ENCODE results near the gene SESN1. TPM values are rescaled to one million over a fixed set of nuclear protein-coding genes. Genes with fewer than 3 reads are reported as not detected.
"Not testable (repeated sequence)": the region's sequence is repeated elsewhere in the genome, so short reads cannot be mapped to it uniquely, and the experiment has no call there.

The SESN1 gene
- total RNA-seq, 1 experiment from 2014 or later: 30.2 TPM

DNA sequence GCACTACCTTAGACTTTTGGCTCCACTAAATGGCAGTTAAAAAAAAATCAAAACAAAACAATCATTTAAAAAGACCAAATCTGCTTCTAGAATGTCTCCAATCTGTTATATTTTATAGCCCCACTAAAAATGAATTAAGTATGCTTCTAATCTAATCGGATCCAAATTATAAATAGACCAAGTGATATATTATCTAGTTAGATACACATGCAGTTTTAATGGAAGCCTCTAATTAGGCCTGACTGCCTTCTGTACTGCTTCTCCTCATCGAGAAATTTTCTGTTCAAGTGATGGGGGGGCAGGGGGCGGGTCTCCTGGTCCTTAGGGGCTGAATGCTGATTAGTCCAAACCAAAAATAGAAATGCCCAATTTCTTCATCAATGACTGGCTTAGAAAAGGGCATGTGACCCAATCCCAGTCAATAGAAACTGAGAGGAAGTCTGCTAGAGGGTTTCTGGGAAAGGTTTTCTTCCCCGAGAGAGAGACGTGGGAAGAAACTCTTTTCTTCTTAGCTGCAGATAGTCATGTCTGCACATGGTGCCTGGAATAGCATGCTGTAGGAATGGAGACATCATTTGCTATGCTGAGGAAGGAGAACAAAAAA, 6.9 kb downstream of the SESN1 start (continued):
- TF ChIP-seq, protein P1, sequence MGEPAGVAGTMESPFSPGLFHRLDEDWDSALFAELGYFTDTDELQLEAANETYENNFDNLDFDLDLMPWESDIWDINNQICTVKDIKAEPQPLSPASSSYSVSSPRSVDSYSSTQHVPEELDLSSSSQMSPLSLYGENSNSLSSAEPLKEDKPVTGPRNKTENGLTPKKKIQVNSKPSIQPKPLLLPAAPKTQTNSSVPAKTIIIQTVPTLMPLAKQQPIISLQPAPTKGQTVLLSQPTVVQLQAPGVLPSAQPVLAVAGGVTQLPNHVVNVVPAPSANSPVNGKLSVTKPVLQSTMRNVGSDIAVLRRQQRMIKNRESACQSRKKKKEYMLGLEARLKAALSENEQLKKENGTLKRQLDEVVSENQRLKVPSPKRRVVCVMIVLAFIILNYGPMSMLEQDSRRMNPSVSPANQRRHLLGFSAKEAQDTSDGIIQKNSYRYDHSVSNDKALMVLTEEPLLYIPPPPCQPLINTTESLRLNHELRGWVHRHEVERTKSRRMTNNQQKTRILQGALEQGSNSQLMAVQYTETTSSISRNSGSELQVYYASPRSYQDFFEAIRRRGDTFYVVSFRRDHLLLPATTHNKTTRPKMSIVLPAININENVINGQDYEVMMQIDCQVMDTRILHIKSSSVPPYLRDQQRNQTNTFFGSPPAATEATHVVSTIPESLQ (CRISPR knock-in tag; IDR thresholded peaks at IDR 0.05): no peak
- TF ChIP-seq, protein P2, sequence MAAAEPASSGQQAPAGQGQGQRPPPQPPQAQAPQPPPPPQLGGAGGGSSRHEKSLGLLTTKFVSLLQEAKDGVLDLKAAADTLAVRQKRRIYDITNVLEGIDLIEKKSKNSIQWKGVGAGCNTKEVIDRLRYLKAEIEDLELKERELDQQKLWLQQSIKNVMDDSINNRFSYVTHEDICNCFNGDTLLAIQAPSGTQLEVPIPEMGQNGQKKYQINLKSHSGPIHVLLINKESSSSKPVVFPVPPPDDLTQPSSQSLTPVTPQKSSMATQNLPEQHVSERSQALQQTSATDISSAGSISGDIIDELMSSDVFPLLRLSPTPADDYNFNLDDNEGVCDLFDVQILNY (CRISPR knock-in tag; IDR thresholded peaks at IDR 0.05): no peak
- TF ChIP-seq SMAD4 (CRISPR knock-in tag; IDR thresholded peaks at IDR 0.05): no peak

DNA sequence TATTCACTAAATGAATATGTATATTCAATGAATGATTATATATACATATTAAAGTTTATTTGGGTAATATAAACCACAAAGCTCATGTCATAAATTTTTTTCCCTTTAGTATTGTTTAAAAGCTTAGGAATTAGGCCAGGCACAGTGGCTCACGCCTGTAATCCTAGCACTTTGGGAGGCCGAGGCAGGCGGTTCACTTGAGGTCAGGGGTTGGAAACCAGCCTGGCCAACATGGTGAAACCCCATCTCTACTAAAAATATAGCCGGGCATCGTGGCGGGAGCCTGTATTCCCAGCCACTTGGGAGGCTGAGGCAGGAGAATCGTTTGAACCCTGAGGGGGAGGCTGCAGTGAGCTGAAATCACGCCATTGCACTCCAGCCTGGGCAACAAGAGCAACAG, 10.5 kb downstream of the SESN1 start:
- H3K36me3 Mint-ChIP-seq; H3K27ac Mint-ChIP-seq; H3K9me3 Mint-ChIP-seq; DNase-seq (ENCODE audit: low spot score); POLR2A ChIA-PET; CTCF ChIA-PET; H3K27me3 Mint-ChIP-seq (ENCODE audit: low read depth); ATAC-seq; H3K4me3 Mint-ChIP-seq: not testable (repeated sequence)
- H3K4me1 Mint-ChIP-seq: peaks cover 16% of the 10 kb centered on the region

DNA sequence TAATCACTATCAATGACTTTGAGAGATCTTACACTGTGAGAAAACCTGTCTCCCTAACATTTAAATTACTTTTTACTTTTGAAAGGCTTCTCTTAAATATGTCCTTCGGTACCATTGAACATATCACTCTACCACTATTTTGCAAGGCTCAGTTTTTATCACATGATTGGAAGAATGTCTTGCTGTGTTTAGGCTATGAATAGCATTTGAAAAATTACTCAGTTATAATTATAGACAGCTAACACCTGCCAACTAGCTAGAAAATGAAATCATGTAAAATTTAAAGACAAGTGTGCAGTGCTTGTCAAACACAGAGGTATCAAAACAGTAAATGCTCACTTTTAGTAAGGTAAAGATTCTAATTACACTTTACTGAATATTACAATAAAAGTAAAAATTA, 11.0 kb downstream of the SESN1 start:
- Mint-ChIP-seq H3K4me1 (peaks cover 11% of the 10 kb centered on the region), H3K4me3 (no peak overlapping the region), H3K27me3 (ENCODE audit: low read depth) (no peaks in the 10 kb centered on the region), H3K36me3 (no peaks in the 10 kb centered on the region), H3K9me3 (no peaks in the 10 kb centered on the region), H3K27ac (no peak overlapping the region)
- no peak for DNase-seq (ENCODE audit: low spot score)
- TF ChIP-seq ZBTB21 (CRISPR knock-in tag; IDR thresholded peaks at IDR 0.05; ENCODE audit: borderline replicate concordance): no peak
- TF ChIP-seq NR3C1 (CRISPR knock-in tag; conservative IDR thresholded peaks at IDR 0.05; ENCODE audit: low read depth): no peak
- no peak for TF ChIP-seq JUN (CRISPR knock-in tag; IDR thresholded peaks at IDR 0.05)
- TF ChIP-seq TEAD1 (CRISPR knock-in tag; IDR thresholded peaks at IDR 0.05): no peak
- no peak for TF ChIP-seq NFYB (CRISPR knock-in tag; conservative IDR thresholded peaks at IDR 0.05; ENCODE audit: low read depth)
- CTCF ChIA-PET: no interaction called here
- ATAC-seq: no peak
- POLR2A ChIA-PET: no interaction called here

DNA sequence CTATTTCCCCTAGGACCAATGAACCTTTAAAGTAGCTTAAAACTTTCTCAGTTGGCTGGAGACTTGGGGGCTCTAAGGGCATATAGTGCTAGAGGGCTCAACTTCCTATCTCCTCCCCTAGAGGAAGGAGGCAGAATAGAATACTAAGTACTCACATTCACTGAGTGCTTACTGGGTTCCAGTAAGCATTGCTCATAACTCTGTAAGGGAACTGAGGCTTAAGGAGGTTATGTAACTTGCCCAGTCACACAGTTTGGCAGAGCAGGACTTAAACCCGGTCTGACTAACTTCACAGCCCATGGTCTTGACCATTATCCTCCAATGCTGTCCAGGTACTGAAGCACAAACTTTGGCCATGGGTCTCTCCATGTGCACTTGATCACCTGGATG, 12.5 kb downstream of the SESN1 start:
- Mint-ChIP-seq H3K27me3 (ENCODE audit: low read depth) (no peaks in the 10 kb centered on the region), H3K36me3 (no peaks in the 10 kb centered on the region), H3K4me1 (peaks cover 9% of the 10 kb centered on the region; the same call in 1 of the 2 replicates), H3K27ac (no peak overlapping the region), H3K4me3 (no peak overlapping the region), H3K9me3 (no peaks in the 10 kb centered on the region)
- CTCF ChIA-PET: interaction anchor here (0.6 to 1.3 kb wide), 4 partner anchors 9 to 619 kb away, joined by 3 read pairs; partner anchors contain the start of gene SESN1
- POLR2A ChIA-PET: interaction anchor here (0.6 kb wide), 1 partner anchor 12 kb away, joined by 3 read pairs; the partner anchor contains the start of gene SESN1
- ATAC-seq: peak; percentile 95
- DNase-seq (ENCODE audit: low spot score): no peak
- TF ChIP-seq, protein P3, sequence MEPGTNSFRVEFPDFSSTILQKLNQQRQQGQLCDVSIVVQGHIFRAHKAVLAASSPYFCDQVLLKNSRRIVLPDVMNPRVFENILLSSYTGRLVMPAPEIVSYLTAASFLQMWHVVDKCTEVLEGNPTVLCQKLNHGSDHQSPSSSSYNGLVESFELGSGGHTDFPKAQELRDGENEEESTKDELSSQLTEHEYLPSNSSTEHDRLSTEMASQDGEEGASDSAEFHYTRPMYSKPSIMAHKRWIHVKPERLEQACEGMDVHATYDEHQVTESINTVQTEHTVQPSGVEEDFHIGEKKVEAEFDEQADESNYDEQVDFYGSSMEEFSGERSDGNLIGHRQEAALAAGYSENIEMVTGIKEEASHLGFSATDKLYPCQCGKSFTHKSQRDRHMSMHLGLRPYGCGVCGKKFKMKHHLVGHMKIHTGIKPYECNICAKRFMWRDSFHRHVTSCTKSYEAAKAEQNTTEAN (CRISPR knock-in tag; IDR thresholded peaks at IDR 0.05): no peak
- TF ChIP-seq EMX1 (CRISPR knock-in tag; IDR thresholded peaks at IDR 0.05) (no peak), FOXP1 (CRISPR knock-in tag; IDR thresholded peaks at IDR 0.05; ENCODE audit: borderline replicate concordance) (no peak), ZNF396 (CRISPR knock-in tag; IDR thresholded peaks at IDR 0.05; ENCODE audit: borderline replicate concordance) (no peak)
- TF ChIP-seq, protein P4, sequence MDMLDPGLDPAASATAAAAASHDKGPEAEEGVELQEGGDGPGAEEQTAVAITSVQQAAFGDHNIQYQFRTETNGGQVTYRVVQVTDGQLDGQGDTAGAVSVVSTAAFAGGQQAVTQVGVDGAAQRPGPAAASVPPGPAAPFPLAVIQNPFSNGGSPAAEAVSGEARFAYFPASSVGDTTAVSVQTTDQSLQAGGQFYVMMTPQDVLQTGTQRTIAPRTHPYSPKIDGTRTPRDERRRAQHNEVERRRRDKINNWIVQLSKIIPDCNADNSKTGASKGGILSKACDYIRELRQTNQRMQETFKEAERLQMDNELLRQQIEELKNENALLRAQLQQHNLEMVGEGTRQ (CRISPR knock-in tag; IDR thresholded peaks at IDR 0.05): no peak
- TF ChIP-seq, protein P5, sequence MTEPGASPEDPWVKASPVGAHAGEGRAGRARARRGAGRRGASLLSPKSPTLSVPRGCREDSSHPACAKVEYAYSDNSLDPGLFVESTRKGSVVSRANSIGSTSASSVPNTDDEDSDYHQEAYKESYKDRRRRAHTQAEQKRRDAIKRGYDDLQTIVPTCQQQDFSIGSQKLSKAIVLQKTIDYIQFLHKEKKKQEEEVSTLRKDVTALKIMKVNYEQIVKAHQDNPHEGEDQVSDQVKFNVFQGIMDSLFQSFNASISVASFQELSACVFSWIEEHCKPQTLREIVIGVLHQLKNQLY (CRISPR knock-in tag; IDR thresholded peaks at IDR 0.05): no peak
- TF ChIP-seq, protein P6, sequence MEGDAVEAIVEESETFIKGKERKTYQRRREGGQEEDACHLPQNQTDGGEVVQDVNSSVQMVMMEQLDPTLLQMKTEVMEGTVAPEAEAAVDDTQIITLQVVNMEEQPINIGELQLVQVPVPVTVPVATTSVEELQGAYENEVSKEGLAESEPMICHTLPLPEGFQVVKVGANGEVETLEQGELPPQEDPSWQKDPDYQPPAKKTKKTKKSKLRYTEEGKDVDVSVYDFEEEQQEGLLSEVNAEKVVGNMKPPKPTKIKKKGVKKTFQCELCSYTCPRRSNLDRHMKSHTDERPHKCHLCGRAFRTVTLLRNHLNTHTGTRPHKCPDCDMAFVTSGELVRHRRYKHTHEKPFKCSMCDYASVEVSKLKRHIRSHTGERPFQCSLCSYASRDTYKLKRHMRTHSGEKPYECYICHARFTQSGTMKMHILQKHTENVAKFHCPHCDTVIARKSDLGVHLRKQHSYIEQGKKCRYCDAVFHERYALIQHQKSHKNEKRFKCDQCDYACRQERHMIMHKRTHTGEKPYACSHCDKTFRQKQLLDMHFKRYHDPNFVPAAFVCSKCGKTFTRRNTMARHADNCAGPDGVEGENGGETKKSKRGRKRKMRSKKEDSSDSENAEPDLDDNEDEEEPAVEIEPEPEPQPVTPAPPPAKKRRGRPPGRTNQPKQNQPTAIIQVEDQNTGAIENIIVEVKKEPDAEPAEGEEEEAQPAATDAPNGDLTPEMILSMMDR (IDR thresholded peaks at IDR 0.05): no peak
- TF ChIP-seq, protein P7, sequence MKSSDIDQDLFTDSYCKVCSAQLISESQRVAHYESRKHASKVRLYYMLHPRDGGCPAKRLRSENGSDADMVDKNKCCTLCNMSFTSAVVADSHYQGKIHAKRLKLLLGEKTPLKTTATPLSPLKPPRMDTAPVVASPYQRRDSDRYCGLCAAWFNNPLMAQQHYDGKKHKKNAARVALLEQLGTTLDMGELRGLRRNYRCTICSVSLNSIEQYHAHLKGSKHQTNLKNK (CRISPR knock-in tag; IDR thresholded peaks at IDR 0.05): no peak
